Lower leg skin (tissue), 3 donors: Measurements from ENCODE around the gene ARHGAP33.

Experiments
- CTCF ChIP-seq, 3 donors: fragments of 450-650 bp; IDR thresholded peaks; one replicate each; pipeline ENCODE4 v1.5.1; 2016; ENCODE audit warnings: antibody characterized with exemption in 3 of 3, mild to moderate bottlenecking in 3 of 3, moderate library complexity in 2 of 3
- POLR2A ChIP-seq, 2 donors: fragments of 450-650 bp; IDR thresholded peaks; one replicate each; pipeline ENCODE4 v1.6.1; 2016 to 2017; ENCODE audit warnings: antibody characterized with exemption in 2 of 2, mild to moderate bottlenecking in 1 of 2, moderate library complexity in 1 of 2

DNA sequence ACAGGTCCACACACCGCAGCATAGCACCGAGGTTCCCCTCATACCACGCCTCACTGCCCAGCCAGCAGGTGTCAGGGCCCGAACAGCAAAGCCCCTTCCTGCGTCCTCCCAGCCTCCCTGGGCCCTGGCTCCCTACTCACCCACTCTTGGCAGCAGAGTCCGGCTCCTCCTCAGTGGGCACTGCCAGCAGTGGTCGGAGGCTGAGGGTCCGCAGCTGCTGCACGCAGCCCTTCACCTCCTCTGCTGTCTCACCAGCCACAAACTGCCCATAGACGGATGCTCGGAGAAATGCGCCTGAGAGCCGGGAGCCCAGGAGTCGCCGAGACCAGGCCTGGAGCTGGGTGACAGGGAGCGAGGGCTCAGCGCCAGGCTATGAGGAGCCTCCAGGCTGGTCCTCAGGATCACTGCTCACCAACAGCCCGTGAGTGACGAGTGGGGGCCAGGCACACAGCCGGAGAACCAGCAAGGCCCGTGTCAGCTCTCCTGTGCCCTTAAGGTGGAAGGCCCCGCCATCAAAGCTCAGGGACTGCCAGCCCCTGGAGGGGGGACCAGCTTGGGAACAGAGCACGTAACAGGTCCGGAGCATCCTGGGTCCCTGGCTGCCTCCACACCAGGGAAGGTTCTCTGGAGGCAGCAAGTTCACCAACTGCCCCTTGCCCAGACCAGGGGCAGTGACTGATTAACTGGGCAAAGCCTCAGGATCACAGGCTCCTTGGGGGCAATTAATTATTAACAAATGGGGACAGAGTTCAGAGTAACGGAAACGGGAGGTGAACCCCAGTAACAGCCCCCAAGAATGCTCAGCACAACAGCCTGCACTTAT, 37.1 kb downstream of the ARHGAP33 start, which contains the start of gene PRODH2:
- TF ChIP-seq POLR2A (IDR thresholded peaks at IDR 0.05) (no peak), CTCF (IDR thresholded peaks at IDR 0.05) (no peak)
